ENCODE data around the gene DLEU7. TPM values are rescaled to one million over a fixed set of nuclear protein-coding genes. Genes with fewer than 3 reads are reported as not detected.

Gene DLEU7
- total RNA-seq, 3 donors from 2014 or later (not counting 1 experiment from before 2014, with no cell fraction given): 0.20 TPM; not detected in 2

- H3K27me3 Mint-ChIP-seq (ENCODE audit: low read depth in 2 of 2): peaks cover 4 to 22% of the 10 kb centered on the region in 2 donors
- H3K4me1 ChIP-seq (ENCODE audit: control insufficient read depth, insufficient read depth, low read length): peaks cover 17% of the 10 kb centered on the region
- intact Hi-C loops (cut with micrococcal nuclease): no loop called here
- no peaks in the 10 kb centered on the region for H3K9me3 ChIP-seq (ENCODE audit: control insufficient read depth, insufficient read depth, low read length)
- ATAC-seq: no peak
- H3K4me3 Mint-ChIP-seq: no peak overlapping the region
- no peaks in the 10 kb centered on the region for H3K9me3 Mint-ChIP-seq
- peaks cover 30 to 31% of the 10 kb centered on the region in 2 donors for H3K4me1 Mint-ChIP-seq
- WGBS (ENCODE audit: insufficient coverage): 43% methylated on average over 1 of the region's 1 CpG
- no peak overlapping the region for H3K27ac ChIP-seq (ENCODE audit: low read length)
- H3K4me3 ChIP-seq (ENCODE audit: low read length): no peak overlapping the region
- H3K27ac Mint-ChIP-seq: no peak overlapping the region
- H3K36me3 Mint-ChIP-seq: no peaks in the 10 kb centered on the region
- DNase-seq: no peak
- no peaks in the 10 kb centered on the region for H3K27me3 ChIP-seq (ENCODE audit: control insufficient read depth, insufficient read depth, low read length)
- no peaks in the 10 kb centered on the region for H3K36me3 ChIP-seq (ENCODE audit: control insufficient read depth, insufficient read depth, low read length)
- TF ChIP-seq CTCF (IDR thresholded peaks at IDR 0.05): no peak
Observed at GRCh38 chr13:50889317-50889716, 45.8 kb upstream of the DLEU7 start.

DNA sequence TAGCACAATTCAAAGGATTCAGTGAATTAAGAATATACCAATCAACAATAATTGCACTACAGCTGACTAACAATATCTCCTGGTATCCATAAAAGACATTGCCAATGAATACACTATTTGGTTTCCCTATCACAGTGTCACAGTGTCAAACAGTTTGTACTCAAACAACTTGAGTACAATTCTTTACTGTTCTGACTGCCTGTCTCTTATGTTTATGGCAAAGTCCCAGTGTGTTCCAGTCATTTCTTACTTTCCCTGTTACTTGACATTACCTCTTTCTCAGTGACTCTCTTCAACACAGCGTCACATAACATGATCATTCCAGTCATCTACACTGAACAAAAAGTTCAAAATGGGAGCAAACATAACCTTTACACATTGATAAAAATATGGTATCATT, 44.9 kb upstream of the DLEU7 start:
- Mint-ChIP-seq H3K4me1 (peaks cover 20 to 21% of the 10 kb centered on the region in 2 donors), H3K36me3 (no peaks in the 10 kb centered on the region), H3K27ac (no peak overlapping the region), H3K27me3 (ENCODE audit: low read depth in 2 of 2) (peaks cover 4 to 22% of the 10 kb centered on the region in 2 donors), H3K9me3 (no peaks in the 10 kb centered on the region), H3K4me3 (no peak overlapping the region)
- intact Hi-C loops (cut with micrococcal nuclease): no loop called here
- H3K27me3 ChIP-seq (ENCODE audit: control insufficient read depth, insufficient read depth, low read length): no peaks in the 10 kb centered on the region
- WGBS (ENCODE audit: insufficient coverage): 20% methylated on average over 1 of the region's 1 CpG
- H3K36me3 ChIP-seq (ENCODE audit: control insufficient read depth, insufficient read depth, low read length): no peaks in the 10 kb centered on the region
- H3K9me3 ChIP-seq (ENCODE audit: control insufficient read depth, insufficient read depth, low read length): no peaks in the 10 kb centered on the region
- H3K4me3 ChIP-seq (ENCODE audit: low read length): no peak overlapping the region
- DNase-seq (no peak), ATAC-seq (no peak)
- peaks cover 13% of the 10 kb centered on the region for H3K4me1 ChIP-seq (ENCODE audit: control insufficient read depth, insufficient read depth, low read length)
- H3K27ac ChIP-seq (ENCODE audit: low read length): no peak overlapping the region
- no peak for TF ChIP-seq CTCF (IDR thresholded peaks at IDR 0.05)

- TF ChIP-seq CTCF (IDR thresholded peaks at IDR 0.05): no peak
Observed at GRCh38 chr13:50887151-50887550, 43.7 kb upstream of the DLEU7 start.

DNA sequence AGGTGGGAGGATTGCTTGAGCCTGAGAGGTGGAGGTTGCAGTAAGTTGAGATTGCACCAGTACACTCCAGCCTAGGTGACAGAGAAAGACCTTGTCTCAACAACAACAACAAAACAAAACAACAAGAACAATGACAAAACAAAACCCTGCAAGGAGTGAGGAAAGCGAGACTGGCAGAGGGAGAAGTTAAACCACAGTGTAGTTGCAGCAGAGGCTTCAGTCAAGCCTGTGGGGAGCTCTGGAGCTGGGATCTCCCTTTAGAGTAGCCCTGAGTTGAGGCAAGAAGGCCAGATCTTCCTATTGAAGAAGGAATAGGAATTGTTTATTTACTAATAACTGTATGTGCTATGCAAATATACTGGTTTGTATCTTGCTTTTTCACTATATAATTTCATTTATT, 40.8 kb upstream of the DLEU7 start:
- Mint-ChIP-seq H3K4me1 (no peaks in the 10 kb centered on the region), H3K4me3 (no peak overlapping the region), H3K9me3 (no peaks in the 10 kb centered on the region), H3K36me3 (no peaks in the 10 kb centered on the region), H3K27me3 (ENCODE audit: low read depth in 2 of 2) (peaks cover 11 to 22% of the 10 kb centered on the region in 2 donors), H3K27ac (no peak overlapping the region)
- ATAC-seq: no peak
- H3K36me3 ChIP-seq (ENCODE audit: control insufficient read depth, insufficient read depth, low read length): no peaks in the 10 kb centered on the region
- no peak for DNase-seq
- H3K27ac ChIP-seq (ENCODE audit: low read length): no peak overlapping the region
- no peak for TF ChIP-seq CTCF (IDR thresholded peaks at IDR 0.05)
- intact Hi-C loops (cut with micrococcal nuclease): no loop called here
- no peak overlapping the region for H3K4me3 ChIP-seq (ENCODE audit: low read length)
- 64% methylated on average over 1 of the region's 1 CpG for WGBS (ENCODE audit: insufficient coverage)
- no peaks in the 10 kb centered on the region for H3K9me3 ChIP-seq (ENCODE audit: control insufficient read depth, insufficient read depth, low read length)
- no peaks in the 10 kb centered on the region for H3K4me1 ChIP-seq (ENCODE audit: control insufficient read depth, insufficient read depth, low read length)
- no peaks in the 10 kb centered on the region for H3K27me3 ChIP-seq (ENCODE audit: control insufficient read depth, insufficient read depth, low read length)

More at GRCh38 chr13:50887151-50887550, 43.7 kb upstream of the DLEU7 start:
- Histone ChIP-seq H3K4me1 (ENCODE audit: control insufficient read depth, insufficient read depth, low read length) (peaks cover 11% of the 10 kb centered on the region), H3K27ac (ENCODE audit: low read length) (no peak overlapping the region), H3K36me3 (ENCODE audit: control insufficient read depth, insufficient read depth, low read length) (no peaks in the 10 kb centered on the region), H3K9me3 (ENCODE audit: control insufficient read depth, insufficient read depth, low read length) (no peaks in the 10 kb centered on the region), H3K4me3 (ENCODE audit: low read length) (no peak overlapping the region), H3K27me3 (ENCODE audit: control insufficient read depth, insufficient read depth, low read length) (no peaks in the 10 kb centered on the region)
- Mint-ChIP-seq H3K36me3 (no peaks in the 10 kb centered on the region), H3K4me3 (no peak overlapping the region), H3K9me3 (no peaks in the 10 kb centered on the region), H3K27ac (no peak overlapping the region), H3K4me1 (peaks cover 11% of the 10 kb centered on the region in 2 donors), H3K27me3 (ENCODE audit: low read depth in 2 of 2) (peaks cover 7 to 22% of the 10 kb centered on the region in 2 donors)
- intact Hi-C loops (cut with micrococcal nuclease): no loop called here
- 81% methylated on average over 6 of the region's 7 CpGs for WGBS (ENCODE audit: insufficient coverage)
- ATAC-seq (no peak), DNase-seq (no peak)

All from natural killer cell (primary cell).